Measurements from ENCODE around the gene CUBN.

GRCh38 chr10:17041626-17042520 lies 87.7 kb downstream of the CUBN start:
- TF ChIP-seq CTCF (IDR thresholded peaks at IDR 0.05; ENCODE audit: insufficient read depth, low read depth, low read length), result no peak
- no peak for TF ChIP-seq EZH2 (IDR thresholded peaks at IDR 0.05; ENCODE audit: insufficient read depth, low read length)

Data from astrocyte (in vitro differentiated cells and primary cell).